ENCODE results near the gene WDR90. TPM values are rescaled to one million over a fixed set of nuclear protein-coding genes. Genes with fewer than 3 reads are reported as not detected.

The WDR90 gene
- total RNA-seq (2014; rRNA removed; shearing (Covaris generic)), result 17.1 and 28.7 TPM in 2 replicates

GRCh38 chr16:648781-649589 lies at the start of gene WDR90:
Gene WDR90, plus strand, starts transcription at chr16:649365. Its CDS starts 52 bp downstream, at chr16:649417.
- DNase-seq (ENCODE audit: low spot score), result peak; percentile 79

- DNase-seq (ENCODE audit: low spot score), result no peak
These were observed 48.4 kb upstream of the WDR90 start for GRCh38 chr16:600781-601180.

GRCh38 chr16:603933-604332 lies 45.2 kb upstream of the WDR90 start:
- no peak for DNase-seq (ENCODE audit: low spot score)

GRCh38 chr16:606656-607307 lies 42.4 kb upstream of the WDR90 start:
- DNase-seq (ENCODE audit: low spot score), result no peak

GRCh38 chr16:608019-608418 lies 41.1 kb upstream of the WDR90 start:
- no peak for DNase-seq (ENCODE audit: low spot score)

- no peak for DNase-seq (ENCODE audit: low spot score)
These were observed 39.8 kb upstream of the WDR90 start for GRCh38 chr16:609316-609715.

- DNase-seq (ENCODE audit: low spot score), result no peak
These were observed 39.2 kb upstream of the WDR90 start for GRCh38 chr16:609984-610383.

- no peak for DNase-seq (ENCODE audit: low spot score)
These were observed 38.4 kb upstream of the WDR90 start for GRCh38 chr16:610513-611381.

- DNase-seq (ENCODE audit: low spot score), result no peak
These were observed 34.0 kb upstream of the WDR90 start for GRCh38 chr16:615122-615521.

- no peak for DNase-seq (ENCODE audit: low spot score)
These were observed 32.2 kb upstream of the WDR90 start for GRCh38 chr16:616733-617586.

- DNase-seq (ENCODE audit: low spot score), result no peak
These were observed 31.3 kb upstream of the WDR90 start for GRCh38 chr16:617855-618254.

- no peak for DNase-seq (ENCODE audit: low spot score)
These were observed 29.6 kb upstream of the WDR90 start for GRCh38 chr16:619476-620100.

- no peak for DNase-seq (ENCODE audit: low spot score)
These were observed 28.3 kb upstream of the WDR90 start for GRCh38 chr16:620700-621525.

GRCh38 chr16:621526-622105 lies 27.5 kb upstream of the WDR90 start:
- DNase-seq (ENCODE audit: low spot score), result no peak

- DNase-seq (ENCODE audit: low spot score), result no peak
These were observed 26.3 kb upstream of the WDR90 start for GRCh38 chr16:622920-623280.

GRCh38 chr16:624526-625070 lies 24.6 kb upstream of the WDR90 start:
- no peak for DNase-seq (ENCODE audit: low spot score)

GRCh38 chr16:625117-625976 lies 23.8 kb upstream of the WDR90 start:
- no peak for DNase-seq (ENCODE audit: low spot score)

GRCh38 chr16:625977-626765 lies 23.0 kb upstream of the WDR90 start:
- no peak for DNase-seq (ENCODE audit: low spot score)
